Vagina (tissue), 2 donors: Measurements from ENCODE around the gene SRRM1.

Experiments
- CTCF ChIP-seq, 3 experiments: fragments of 450-650 bp in 2 of 3; fragments of 200-600 bp in 1 of 3; sonication (generic) in 1 of 3; IDR thresholded peaks; one replicate each; pipeline ENCODE4 v1.5.1; 2017 to 2019; ENCODE audit warnings: antibody characterized with exemption in 3 of 3, mild to moderate bottlenecking in 2 of 3, moderate library complexity in 2 of 3
- POLR2AphosphoS5 ChIP-seq, 2 donors: sonication (generic); formaldehyde crosslinking; IDR thresholded peaks; one replicate each; pipeline ENCODE4 v1.9.0; 2017; ENCODE audit warnings: antibody characterized with exemption in 2 of 2, mild to moderate bottlenecking in 2 of 2, low read depth in 1 of 2; ENCODE audit not compliant: insufficient read depth in 1 of 2

- TF ChIP-seq POLR2AphosphoS5 (IDR thresholded peaks at IDR 0.05; ENCODE audit: insufficient read depth in 1 of 2, low read depth in 1 of 2): no peak
- no peak for TF ChIP-seq CTCF (IDR thresholded peaks at IDR 0.05)
These were observed 6.3 kb upstream of the SRRM1 start for GRCh38 chr1:24636661-24637357.
